H1 (cell line): ENCODE results near the gene INPP5F. TPM values are rescaled to one million over a fixed set of nuclear protein-coding genes. Genes with fewer than 3 reads are reported as not detected.

Experiments
- CTCF ChIA-PET: fragments of 300-600 bp; sonication (Branson Sonifier 250); formaldehyde crosslinking; loops from one replicate; lab custom pipeline; 2021; ENCODE audit not compliant: partially characterized antibody; lab: Charles Lee
- POLR2A ChIA-PET: fragments of 300-600 bp; sonication (Branson Sonifier 250); formaldehyde crosslinking; loops from one replicate; lab custom pipeline; 2021; ENCODE audit warnings: inconsistent platforms; ENCODE audit not compliant: partially characterized antibody; lab: Charles Lee
- DNase-seq, 2 experiments: peaks; one replicate each; pipeline versions ENCODE4 v3.0.0 to v3.0.0-alpha.2; 2010 to 2022; ENCODE audit warnings: low spot score in 2 of 2, low read depth in 1 of 2, mixed read lengths in 1 of 2
- FAIRE-seq: peaks from 2 replicates; lab custom pipeline; 2011; peaks lifted over from hg19 to GRCh38; lab: Jason Lieb, UNC
- H2AFZ ChIP-seq: 2 replicates; pipeline ENCODE4 v1.8.1; 2012; ENCODE audit warnings: low read length, inconsistent platforms
- H2AK5ac ChIP-seq: 2 replicates; pipeline ENCODE4 v1.6.1; 2013; ENCODE audit warnings: low read depth, low read length
- H2BK120ac ChIP-seq: replicated peaks from 2 replicates; pipeline ENCODE3; 2013; ENCODE audit warnings: low read depth, low read length, inconsistent platforms
- H2BK12ac ChIP-seq: 2 replicates; pipeline ENCODE4 v1.6.1; 2013; ENCODE audit warnings: low read depth, low read length
- H2BK15ac ChIP-seq: 2 replicates; pipeline ENCODE4 v1.6.1; 2013; ENCODE audit warnings: low read length
- H2BK20ac ChIP-seq: 2 replicates; pipeline ENCODE4 v1.6.1; 2013; ENCODE audit warnings: low read length
- H2BK5ac ChIP-seq: 2 replicates; pipeline ENCODE4 v1.6.1; 2013; ENCODE audit warnings: low read depth, low read length
- H3K14ac ChIP-seq: 2 replicates; pipeline ENCODE4 v1.6.1; 2013; ENCODE audit warnings: inconsistent platforms; ENCODE audit not compliant: insufficient read length
- H3K18ac ChIP-seq: 2 replicates; pipeline ENCODE4 v1.6.1; 2013; ENCODE audit warnings: low read length; ENCODE audit errors: extremely low read depth
- H3K23ac ChIP-seq: 2 replicates; pipeline ENCODE4 v1.6.1; 2013; ENCODE audit warnings: inconsistent platforms; ENCODE audit not compliant: insufficient read length
- H3K23me2 ChIP-seq: 2 replicates; pipeline ENCODE4 v1.6.1; 2013; ENCODE audit warnings: low read depth, low read length
- H3K27ac ChIP-seq: 2 replicates; pipeline ENCODE4 v1.6.1; 2011; ENCODE audit warnings: low read depth, low read length, inconsistent platforms
- H3K27me3 ChIP-seq, 4 experiments: replicated peaks in 1 of 4; 1 replicate in 1 of 4; 2 replicates in 3 of 4; pipeline versions ENCODE4 v1.6.1 to v1.8.1; 2011 to 2013; ENCODE audit warnings: low read length in 3 of 4, mild to moderate bottlenecking in 3 of 4, inconsistent platforms in 2 of 4, mixed read lengths in 2 of 4, moderate library complexity in 1 of 4; ENCODE audit not compliant: control insufficient read depth in 3 of 4, insufficient read depth in 3 of 4; ENCODE audit errors: extremely low read depth in 1 of 4
- H3K36me3 ChIP-seq, 4 experiments: 2 replicates each; pipeline versions ENCODE4 v1.6.1 to v1.8.1; 2011 to 2013; ENCODE audit warnings: mild to moderate bottlenecking in 4 of 4, low read length in 3 of 4, moderate library complexity in 2 of 4, control low read depth in 1 of 4, inconsistent platforms in 1 of 4; ENCODE audit not compliant: insufficient read depth in 4 of 4, control insufficient read depth in 2 of 4
- H3K4ac ChIP-seq: replicated peaks from 2 replicates; pipeline ENCODE3; 2013; ENCODE audit warnings: low read length, low read depth, mixed read lengths, inconsistent platforms; ENCODE audit not compliant: insufficient read length
- H3K4me1 ChIP-seq, 4 experiments: replicated peaks in 1 of 4; 1 replicate in 1 of 4; 2 replicates in 3 of 4; pipeline versions ENCODE4 v1.6.1 to v1.8.1; 2011 to 2013; ENCODE audit warnings: low read length in 3 of 4, inconsistent platforms in 2 of 4, mixed read lengths in 1 of 4; ENCODE audit not compliant: insufficient read depth in 4 of 4, control insufficient read depth in 3 of 4
- H3K4me2 ChIP-seq, 2 experiments: 2 replicates each; pipeline versions ENCODE4 v1.6.1 to v1.8.1; 2011 to 2013; ENCODE audit warnings: low read depth in 2 of 2, low read length in 2 of 2, control low read depth in 1 of 2, inconsistent platforms in 1 of 2, mild to moderate bottlenecking in 1 of 2; ENCODE audit not compliant: insufficient read depth in 1 of 2
- H3K4me3 ChIP-seq, 4 experiments: fragments of 200-600, 300-600 bp in 1 of 4; sonication (generic), shearing (Covaris generic), sonication (Bioruptor Twin) in 1 of 4; 2 replicates each; pipeline versions ENCODE4 v1.5.1 to v1.8.1; 2011 to 2016; ENCODE audit warnings: low read length in 4 of 4, low read depth in 3 of 4, control low read depth in 2 of 4, inconsistent platforms in 2 of 4, mild to moderate bottlenecking in 2 of 4, mixed read lengths in 1 of 4, moderate library complexity in 1 of 4; ENCODE audit not compliant: insufficient read depth in 2 of 4; ENCODE audit errors: extremely low read depth in 1 of 4
- H3K56ac ChIP-seq: replicated peaks from 2 replicates; pipeline ENCODE3; 2013; ENCODE audit warnings: low read depth, mild to moderate bottlenecking, mixed read lengths, low read length, inconsistent platforms; ENCODE audit not compliant: insufficient read length
- H3K79me1 ChIP-seq: 2 replicates; pipeline ENCODE4 v1.6.1; 2013; ENCODE audit warnings: low read depth, low read length, control low read depth
- H3K79me2 ChIP-seq, 2 experiments: 2 replicates each; pipeline versions ENCODE4 v1.6.1 to v1.8.1; 2012 to 2013; ENCODE audit warnings: low read length in 2 of 2, mild to moderate bottlenecking in 2 of 2, inconsistent platforms in 1 of 2; ENCODE audit not compliant: insufficient read depth in 2 of 2, control insufficient read depth in 1 of 2
- H3K9ac ChIP-seq, 4 experiments: replicated peaks in 1 of 4; 1 replicate in 1 of 4; 2 replicates in 3 of 4; pipeline versions ENCODE4 v1.6.1 to v1.8.1; 2011 to 2013; ENCODE audit warnings: low read depth in 3 of 4, low read length in 3 of 4, control low read depth in 2 of 4, mild to moderate bottlenecking in 2 of 4, moderate library complexity in 2 of 4, inconsistent platforms in 1 of 4; ENCODE audit errors: extremely low read depth in 1 of 4
- H3K9me3 ChIP-seq, 2 experiments: 2 replicates each; pipeline versions ENCODE4 v1.6.1 to v1.8.1; 2012 to 2013; ENCODE audit warnings: mild to moderate bottlenecking in 2 of 2, moderate library complexity in 2 of 2, control low read depth in 1 of 2, inconsistent platforms in 1 of 2, low read depth in 1 of 2, low read length in 1 of 2, mixed read lengths in 1 of 2; ENCODE audit not compliant: insufficient read depth in 2 of 2
- H4K20me1 ChIP-seq, 2 experiments: replicated peaks in 1 of 2; 2 replicates each; pipeline versions ENCODE3 to v1.8.1; 2011 to 2013; ENCODE audit warnings: inconsistent platforms in 2 of 2, low read length in 2 of 2, mild to moderate bottlenecking in 1 of 2; ENCODE audit not compliant: insufficient read depth in 2 of 2, control insufficient read depth in 1 of 2
- H4K5ac ChIP-seq: 2 replicates; pipeline ENCODE4 v1.6.1; 2013; ENCODE audit warnings: low read length, low read depth, mixed read lengths, inconsistent platforms; ENCODE audit not compliant: insufficient read length
- H4K8ac ChIP-seq: 2 replicates; pipeline ENCODE4 v1.8.0; 2013; ENCODE audit warnings: mild to moderate bottlenecking, moderate library complexity, low read length, inconsistent platforms; ENCODE audit not compliant: insufficient read depth; ENCODE audit errors: extremely low read depth
- H4K91ac ChIP-seq: replicated peaks from 2 replicates; pipeline ENCODE3; 2013; ENCODE audit warnings: low read length, mixed read lengths, inconsistent platforms; ENCODE audit not compliant: insufficient read length
- ATF3 ChIP-seq: IDR thresholded peaks from 2 replicates; pipeline ENCODE4 v1.6.1; 2011; ENCODE audit warnings: low read depth, mild to moderate bottlenecking, low read length; ENCODE audit not compliant: insufficient read depth
- BRCA1 ChIP-seq: IDR thresholded peaks from 2 replicates; pipeline ENCODE4 v1.6.1; 2012; ENCODE audit warnings: low read depth, low read length, improper control_type of control experiment
- CTCF ChIP-seq, 3 experiments: IDR thresholded peaks; 1 replicate in 2 of 3; 2 replicates in 1 of 3; pipeline versions ENCODE4 v1.5.1 to v1.6.1; 2011; ENCODE audit warnings: low read length in 3 of 3, mild to moderate bottlenecking in 3 of 3, inconsistent platforms in 2 of 3, low read depth in 1 of 3, moderate library complexity in 1 of 3; ENCODE audit not compliant: insufficient read depth in 1 of 3; ENCODE audit errors: control extremely low read depth in 1 of 3
- GABPA ChIP-seq: IDR thresholded peaks from 2 replicates; pipeline ENCODE4 v1.6.1; 2011; ENCODE audit warnings: mild to moderate bottlenecking, low read length, moderate library complexity, borderline replicate concordance; ENCODE audit not compliant: insufficient read depth
- HDAC6 ChIP-seq: IDR thresholded peaks from one replicate; pipeline ENCODE4 v1.7.1; 2012; ENCODE audit warnings: low read depth, mild to moderate bottlenecking, inconsistent platforms, low read length, moderate library complexity
- RAD21 ChIP-seq, 2 experiments: IDR thresholded peaks in 1 of 2; conservative IDR thresholded peaks in 1 of 2; 2 replicates each; pipeline ENCODE4 v1.6.1; 2011; ENCODE audit warnings: low read depth in 2 of 2, low read length in 2 of 2, improper control_type of control experiment in 1 of 2, inconsistent platforms in 1 of 2, mild to moderate bottlenecking in 1 of 2, moderate library complexity in 1 of 2
- WGBS, 2 experiments: shearing (Covaris generic) in 1 of 2; methylation state at CpG; one replicate each; pipeline versions ENCODE4 v1.1.6 to v1.1.7; 2013 to 2015; ENCODE audit warnings: low lambda C conversion rate in 2 of 2, mixed read lengths in 2 of 2, inconsistent platforms in 1 of 2, low coverage in 1 of 2, missing lambda C conversion rate in 1 of 2; ENCODE audit not compliant: insufficient replicate concordance in 2 of 2, insufficient coverage in 1 of 2, insufficient read length in 1 of 2; ENCODE audit errors: extremely low coverage in 1 of 2, missing lambda C conversion rate in 1 of 2; 5-methylcytosine and 5-hydroxymethylcytosine counted together
- polyA plus RNA-seq, 7 experiments: library from polyadenylated mRNA; depleted of rRNA in 3 of 7; stranded (reverse) in 5 of 7; unstranded in 2 of 7; fragments of >200 nt in 5 of 7; fragments of 200-250 nt in 2 of 7; gene quantifications; 1 replicate in 5 of 7; 2 replicates in 1 of 7; 4 replicates in 1 of 7; pipeline versions ENCODE4 v1.2.1 to v1.2.3, GENCODE V29; 2011 to 2013; ENCODE audit warnings: missing spikeins in 2 of 7, mixed read lengths in 2 of 7
- total RNA-seq: library from RNA; stranded (reverse); fragmentation: NEBNext Ultra II Directional; extraction: Animal tissue kit (Norgen Biotek cat#: 25700); gene quantifications from 2 replicates; pipeline ENCODE4 v1.2.1, GENCODE V29; 2021

Gene INPP5F
- total and polyA plus RNA-seq, 2 of the 8 experiments (the other 6 are each of a cell fraction or from before 2014, with no cell fraction given): 50.1 to 101 TPM

GRCh38 chr10:119806334-119807130, 80.7 kb downstream of the INPP5F start:
- Histone ChIP-seq H4K20me1 (no peaks in the 10 kb centered on the region), H2BK20ac (no peak overlapping the region)
- 89% methylated on average over 10 of the region's 11 CpGs; no CpG with 5 or more reads in 1 of the 2 experiments for WGBS, 2 experiments

More at GRCh38 chr10:119806334-119807130, 80.7 kb downstream of the INPP5F start:
- no peak overlapping the region for H3K4me3 ChIP-seq
- no peak overlapping the region for H2BK15ac ChIP-seq
- H3K4me1 ChIP-seq: no peaks in the 10 kb centered on the region
- no peak overlapping the region for H3K18ac ChIP-seq
- FAIRE-seq: no peak
- TF ChIP-seq CTCF (IDR thresholded peaks at IDR 0.05; ENCODE audit: control extremely low read depth in 1 of 3, insufficient read depth in 1 of 3, low read depth in 1 of 3, low read length in 3 of 3) (peak in 2 of 3 experiments; percentile 7 to 17; a peak in 2 of 4 replicates), HDAC6 (no peak), GABPA (no peak), ATF3 (no peak), BRCA1 (no peak), RAD21 (IDR thresholded peaks at IDR 0.05 in 1 of 2, conservative IDR thresholded peaks at IDR 0.05 in 1 of 2; ENCODE audit: low read depth in 2 of 2, low read length in 2 of 2) (peak; percentile 24 to 28; a peak in 1 of 4 replicates)
- H3K4ac ChIP-seq: no peak overlapping the region
- no peaks in the 10 kb centered on the region for H3K27me3 ChIP-seq
- H3K23me2 ChIP-seq: no peaks in the 10 kb centered on the region
- ChIA-PET POLR2A (interaction anchor here (4.5 kb wide), 1 partner anchor 12 kb away, joined by 19 read pairs; no protein-coding TSS in a partner anchor), CTCF (interaction anchor here (0.9 to 2.9 kb wide), 7 partner anchors 10 to 162 kb away, joined by 3 to 12 read pairs (median 4); no protein-coding TSS in a partner anchor)
- no peak overlapping the region for H3K9ac ChIP-seq
- H2BK120ac ChIP-seq: no peak overlapping the region
- H3K56ac ChIP-seq: no peak overlapping the region
- peaks cover 0 to 5% (median 0%) of the 10 kb centered on the region in 4 experiments; a peak in 2 of 8 replicates for H3K36me3 ChIP-seq
- H3K79me1 ChIP-seq: no peaks in the 10 kb centered on the region
- no peaks in the 10 kb centered on the region for H3K9me3 ChIP-seq
- no peaks in the 10 kb centered on the region for H3K79me2 ChIP-seq
- no peak overlapping the region for H3K4me2 ChIP-seq
- DNase-seq: no peak
- H3K14ac ChIP-seq: no peak overlapping the region
- no peak overlapping the region for H4K91ac ChIP-seq
- no peak overlapping the region for H2AFZ ChIP-seq
- no peak overlapping the region for H4K5ac ChIP-seq
- H3K23ac ChIP-seq: no peak overlapping the region
- no peak overlapping the region for H4K8ac ChIP-seq
- no peak overlapping the region for H2BK12ac ChIP-seq
- H2BK5ac ChIP-seq: no peak overlapping the region
- no peak overlapping the region for H3K27ac ChIP-seq
- H2AK5ac ChIP-seq: no peak overlapping the region
